KG1 (cell line): ENCODE results near the gene TBX15.

Experiments
- DNase-seq: peaks from one replicate; lab custom pipeline; 2025; lab: John Stamatoyannopoulos, UW

The TBX15 gene

GRCh38 chr1:118988186-118989005 lies at the start of gene TBX15:
Gene TBX15 (minus strand): TSS chr1:118988343. CDS start chr1:118987795, 548 bp downstream.
- no peak for DNase-seq

GRCh38 chr1:119034359-119034758 lies 46.2 kb upstream of the TBX15 start:
- no peak for DNase-seq

GRCh38 chr1:119032986-119033385 lies 44.8 kb upstream of the TBX15 start:
- no peak for DNase-seq

GRCh38 chr1:119027759-119028158 lies 39.6 kb upstream of the TBX15 start:
- DNase-seq = no peak

DNA sequence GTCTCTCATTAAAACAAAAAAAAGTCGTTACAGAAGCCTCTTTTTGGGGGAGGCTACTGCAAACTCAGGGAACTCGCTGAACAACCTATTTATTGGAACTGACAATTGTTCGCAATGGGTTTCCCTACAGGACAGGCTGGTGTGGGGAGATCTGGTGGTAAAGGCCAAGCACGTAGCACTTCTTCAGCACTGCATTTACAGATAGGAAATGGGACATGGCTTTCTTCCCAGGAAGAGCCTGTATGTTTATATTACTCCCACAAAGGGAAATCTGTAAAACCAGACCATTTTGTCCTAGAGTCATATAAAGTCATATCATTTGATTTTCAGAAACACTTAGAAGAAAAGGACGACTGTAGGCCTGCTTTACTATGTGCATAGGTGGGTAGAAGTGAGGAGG lies 38.8 kb upstream of the TBX15 start:
- no peak for DNase-seq

DNA sequence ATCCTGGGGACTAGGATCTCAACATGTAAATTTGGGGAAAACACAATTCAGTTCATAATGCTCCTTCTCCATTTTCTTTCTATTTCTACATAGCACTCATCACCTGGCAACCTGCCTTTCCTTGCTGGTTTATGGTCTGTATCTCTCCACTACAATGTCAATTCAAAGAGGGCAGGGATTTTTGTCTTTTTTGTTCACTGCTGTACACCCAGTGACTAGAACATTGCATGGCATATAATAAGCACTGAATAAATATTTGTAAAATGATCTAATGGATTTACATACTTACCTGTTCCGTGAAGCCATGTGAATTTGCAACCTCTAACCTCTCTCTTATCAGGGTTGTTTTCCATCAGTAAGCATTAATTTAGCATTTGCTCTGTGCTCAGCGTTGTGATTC lies 27.4 kb upstream of the TBX15 start:
- DNase-seq = no peak

DNA sequence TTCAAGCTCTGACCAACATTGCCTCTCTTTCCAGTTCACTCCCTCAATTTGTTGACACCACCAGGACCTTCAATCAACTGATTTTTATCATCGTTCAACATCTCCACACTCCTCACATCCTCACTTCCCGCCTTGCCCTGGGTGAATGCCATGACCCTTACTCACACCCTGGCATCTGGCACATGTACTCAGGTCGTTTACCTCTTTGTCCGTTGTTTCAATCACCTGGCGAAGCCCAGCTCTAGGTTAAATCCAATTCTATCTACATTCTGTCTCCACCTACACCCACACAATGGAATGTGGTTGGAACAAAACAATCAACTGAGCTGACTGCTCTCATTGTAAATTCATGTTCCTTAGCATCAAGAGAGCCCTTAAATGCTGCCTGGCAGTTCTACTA lies 24.2 kb upstream of the TBX15 start:
- DNase-seq = no peak

- no peak for DNase-seq
These were observed 23.6 kb upstream of the TBX15 start for GRCh38 chr1:119011706-119012105.

- no peak for DNase-seq
These were observed 23.0 kb upstream of the TBX15 start for GRCh38 chr1:119011116-119011515.

DNA sequence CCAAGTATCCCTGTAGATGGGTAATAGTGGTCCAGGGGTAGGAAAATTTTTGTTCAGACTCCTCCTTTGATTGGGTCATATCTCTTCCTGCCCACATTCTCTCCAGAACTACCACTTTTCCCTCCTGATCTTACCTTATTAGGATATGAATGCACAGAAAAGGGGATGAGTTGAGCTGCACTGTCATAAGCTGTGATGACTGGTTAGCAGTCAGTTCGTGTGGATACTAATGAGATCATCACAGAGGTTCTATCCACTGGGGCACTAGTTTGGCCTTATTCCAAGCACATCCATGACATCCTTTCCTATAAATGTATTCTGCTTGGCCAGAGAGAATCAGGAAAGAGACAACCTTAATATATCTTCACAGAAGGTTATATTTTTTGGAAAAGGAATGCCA lies 22.1 kb upstream of the TBX15 start:
- DNase-seq = no peak

- no peak for DNase-seq
These were observed 21.1 kb upstream of the TBX15 start for GRCh38 chr1:119009312-119009655.

DNA sequence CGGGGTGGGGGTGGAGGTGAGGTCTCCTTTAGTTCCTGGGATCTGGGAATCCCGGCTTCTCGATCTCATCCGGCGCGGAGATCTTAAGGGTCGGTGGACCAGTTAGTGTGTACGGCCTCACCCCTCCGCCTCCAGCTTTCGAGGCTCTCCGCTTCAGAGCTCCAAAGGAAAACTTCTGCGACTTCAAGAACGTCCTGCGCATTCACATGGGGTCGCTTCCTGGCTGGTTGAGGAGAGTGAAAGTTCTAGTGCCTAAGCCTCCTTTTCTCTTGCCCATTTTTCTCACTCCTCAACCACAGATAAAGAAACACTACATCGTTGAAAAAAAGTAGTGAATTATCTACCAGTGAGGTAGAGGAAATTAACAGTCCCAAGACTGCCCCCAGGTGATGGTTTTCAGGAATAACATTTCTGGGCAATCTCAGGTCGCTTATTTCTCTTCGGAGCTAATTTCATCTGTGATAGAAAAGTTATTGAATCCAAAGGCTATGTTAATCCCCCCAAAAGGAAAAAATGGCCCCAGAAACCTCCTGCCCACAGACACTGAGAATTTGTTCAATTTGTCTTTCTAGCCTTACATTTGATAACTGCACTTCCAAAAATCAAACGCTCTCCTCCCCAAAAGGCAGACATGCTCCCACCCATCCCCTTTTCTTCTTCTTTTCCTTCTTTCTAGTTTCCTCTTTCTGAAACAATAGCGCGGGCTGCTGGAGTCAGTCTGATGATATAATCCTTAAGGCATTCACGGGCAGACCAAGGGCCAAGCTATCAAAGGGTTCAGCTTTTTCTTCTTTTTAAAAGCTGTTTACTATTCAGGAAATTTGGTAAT lies 20.6 kb upstream of the TBX15 start:
- peak; percentile 24 for DNase-seq

DNA sequence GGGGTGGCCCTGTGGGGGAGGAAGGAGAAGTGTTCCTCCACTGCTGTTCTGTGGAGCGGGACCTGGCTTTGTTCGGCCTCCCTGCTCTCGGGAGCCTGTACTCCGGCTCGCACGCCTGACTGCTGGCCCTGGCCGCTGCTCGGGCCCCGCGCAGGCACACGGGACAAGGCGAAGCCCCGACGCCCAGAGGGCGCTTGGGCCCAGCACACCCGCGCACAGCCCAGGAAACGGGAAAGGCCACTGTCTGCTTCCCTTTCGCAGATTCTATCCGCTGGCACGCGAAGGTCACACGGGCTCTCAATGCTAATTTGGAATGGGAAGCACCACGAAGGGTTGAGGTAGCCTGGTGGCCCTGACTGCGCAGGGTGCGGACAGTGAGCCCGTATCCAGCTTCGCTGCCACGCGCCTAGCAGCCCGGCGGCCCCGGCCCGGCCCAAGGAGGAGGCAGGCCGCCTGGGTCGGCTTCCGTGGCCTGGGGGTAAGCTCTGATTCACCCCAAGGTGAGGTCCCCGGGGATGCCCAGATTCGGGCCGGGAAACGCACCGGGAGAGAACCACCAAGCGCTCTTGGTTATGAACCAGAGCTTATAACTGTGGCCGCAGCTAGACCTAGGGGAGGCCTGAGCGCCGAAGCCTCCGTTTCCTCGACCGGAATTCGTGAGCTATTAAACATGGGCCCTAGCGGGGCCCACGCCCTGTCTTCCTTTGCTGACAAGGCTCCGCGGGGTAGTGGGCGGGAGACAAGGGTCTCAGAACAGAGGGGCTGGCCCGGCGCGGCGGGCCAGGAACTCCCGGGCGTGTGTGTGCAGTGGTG lies 19.7 kb upstream of the TBX15 start:
- DNase-seq = no peak

GRCh38 chr1:119007339-119007669 lies 19.2 kb upstream of the TBX15 start:
- DNase-seq = no peak

GRCh38 chr1:119006406-119007279 lies 18.5 kb upstream of the TBX15 start:
- DNase-seq = no peak

DNA sequence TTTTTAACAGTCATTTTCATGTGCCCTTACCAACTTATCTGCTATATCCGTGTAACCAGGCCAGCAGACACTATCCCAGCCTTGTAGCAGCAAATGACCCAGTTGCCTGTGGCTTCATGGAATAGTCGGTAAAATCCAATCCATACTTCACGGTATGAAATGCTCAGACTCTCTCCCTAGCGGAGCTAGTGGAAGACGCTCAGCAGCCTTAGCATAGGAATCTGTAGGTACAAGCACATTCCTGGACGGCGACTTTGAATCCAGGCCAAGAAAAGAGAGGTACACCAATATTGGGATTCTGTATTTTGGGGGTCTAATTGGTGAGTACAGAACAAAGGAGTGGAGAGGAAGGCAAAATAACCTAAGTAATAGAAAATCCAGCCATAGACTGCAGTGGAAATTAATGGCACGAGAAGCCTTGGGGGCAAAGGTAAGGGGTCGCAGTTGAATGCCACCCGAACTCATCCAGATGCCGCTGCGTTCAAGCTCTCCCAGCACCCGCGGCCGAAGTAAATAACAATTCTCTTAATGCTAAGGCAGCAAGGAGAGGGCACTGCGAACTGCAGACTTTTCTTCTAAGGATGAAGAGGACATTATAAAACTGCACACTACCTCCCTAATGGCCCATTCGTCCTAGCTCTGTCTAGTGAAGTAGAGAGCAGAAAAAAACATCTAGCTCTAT lies 17.7 kb upstream of the TBX15 start:
- DNase-seq = no peak

DNA sequence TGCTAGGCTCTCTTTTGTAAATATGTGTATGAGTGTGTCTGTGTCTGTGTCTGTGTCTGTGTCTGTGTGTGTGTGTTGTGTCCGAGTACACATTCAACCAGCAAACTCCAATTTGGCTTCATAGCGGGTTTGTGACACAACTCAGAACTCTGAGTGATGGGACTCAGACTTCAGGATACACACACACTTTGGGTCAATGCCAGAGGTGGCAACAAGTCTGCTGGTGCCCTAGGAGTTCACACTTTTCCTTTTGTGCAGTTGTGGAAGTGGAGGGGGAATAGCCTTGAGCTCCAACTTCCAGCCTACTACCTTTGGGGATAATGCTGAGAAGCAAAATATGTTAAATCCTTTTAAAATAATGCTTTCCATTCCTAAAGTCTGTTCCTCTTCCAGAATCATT lies 16.6 kb upstream of the TBX15 start:
- DNase-seq = no peak

- no peak for DNase-seq
These were observed 16.0 kb upstream of the TBX15 start for GRCh38 chr1:119004129-119004527.

DNA sequence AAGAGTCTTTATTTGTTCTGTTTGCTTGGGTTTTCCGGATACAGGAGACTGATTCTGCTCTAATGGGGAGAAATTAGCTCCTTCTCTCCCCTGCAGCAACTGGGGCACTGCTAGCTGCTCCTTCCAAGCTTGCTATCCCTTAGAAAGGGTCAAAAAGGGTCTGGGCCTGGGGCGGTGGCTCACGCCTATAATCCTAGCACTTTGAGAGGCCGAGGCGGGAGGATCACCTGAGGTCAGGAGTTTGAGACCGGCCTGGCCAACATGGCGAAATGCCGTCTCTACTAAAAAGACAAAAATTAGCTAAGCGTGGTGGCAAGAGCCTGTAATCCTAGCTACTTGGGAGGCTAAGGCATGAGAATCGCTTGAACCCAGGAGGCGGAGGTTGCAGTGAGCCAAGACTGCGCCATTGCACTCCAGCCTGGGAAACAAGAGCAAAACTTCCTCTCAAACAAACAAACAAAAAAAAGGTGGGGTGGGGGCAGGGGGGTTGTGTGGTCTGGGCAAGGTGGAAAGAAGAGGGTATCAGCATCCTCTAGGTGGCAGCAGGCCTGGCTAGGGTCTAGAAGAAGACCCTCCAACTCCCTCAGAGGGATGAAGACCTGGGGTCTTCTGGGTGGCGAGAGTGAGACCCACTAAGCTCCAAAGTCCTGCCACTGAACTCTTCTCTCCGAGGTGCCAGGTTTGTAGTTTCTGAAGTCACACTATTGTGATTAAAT lies 15.4 kb upstream of the TBX15 start:
- no peak for DNase-seq

DNA sequence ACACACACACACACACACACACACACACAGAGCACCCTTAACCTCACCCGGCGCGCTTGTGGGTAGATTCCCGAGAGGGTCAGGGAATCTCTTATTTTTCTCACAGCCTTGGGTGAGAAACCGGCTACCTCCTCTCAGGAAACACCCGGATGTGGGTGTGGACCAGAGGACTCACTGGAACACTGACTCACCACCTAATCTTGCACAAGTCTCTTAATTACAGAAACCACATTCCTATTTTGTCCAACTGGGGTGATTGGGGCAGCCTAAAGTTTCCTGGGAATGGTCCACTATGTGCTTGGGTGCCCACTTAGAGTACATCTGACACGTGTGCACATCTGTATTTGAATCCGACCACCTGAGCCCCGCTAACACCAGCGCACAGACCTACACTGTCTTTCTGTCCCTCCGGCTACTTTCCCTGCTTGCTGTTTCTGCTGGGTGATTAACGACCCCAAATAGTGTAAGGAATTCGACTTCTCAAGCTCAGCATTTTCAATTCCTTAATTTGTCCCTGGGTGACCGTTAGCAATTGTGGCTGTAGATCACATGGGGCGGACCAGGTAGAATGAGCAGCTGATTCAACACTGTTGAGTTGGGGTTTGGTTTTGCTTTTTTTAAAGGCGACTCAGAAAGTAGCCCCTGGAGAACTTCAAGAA lies 14.0 kb upstream of the TBX15 start:
- no peak for DNase-seq
